Stomach (tissue), 9 donors: ENCODE measurements around the gene UGT8. TPM values are rescaled to one million over a fixed set of nuclear protein-coding genes. Genes with fewer than 3 reads are reported as not detected.
"Not testable (repeated sequence)": the region's sequence is repeated elsewhere in the genome, so short reads cannot be mapped to it uniquely, and the experiment has no call there.

ENCODE experiments used
- DNase-seq, 2 donors: peaks; one replicate each; pipeline versions ENCODE4 v3.0.0 to v3.0.0-alpha.2; 2013 to 2019
- H3K27ac ChIP-seq, 5 donors: fragments of 200-600 bp in 4 of 5; sonication (generic) in 4 of 5; one replicate each; pipeline ENCODE4 v1.5.1; 2013 to 2019; ENCODE audit warnings: mild to moderate bottlenecking in 1 of 5, moderate library complexity in 1 of 5
- H3K27me3 ChIP-seq, 3 donors: fragments of 200-600 bp; sonication (generic); one replicate each; pipeline ENCODE4 v1.5.1; 2017 to 2019; ENCODE audit warnings: mixed run types in 1 of 3
- H3K36me3 ChIP-seq, 4 donors: fragments of 200-600 bp; sonication (generic); 1 replicate in 3 of 4; 2 replicates in 1 of 4; pipeline ENCODE4 v1.5.1; 2016 to 2019
- H3K4me1 ChIP-seq, 4 donors: fragments of 200-600 bp; sonication (generic); one replicate each; pipeline ENCODE4 v1.5.1; 2016 to 2019
- H3K4me3 ChIP-seq, 4 donors: fragments of 200-600 bp; sonication (generic) in 3 of 4; one replicate each; pipeline ENCODE4 v1.5.1; 2016 to 2019; ENCODE audit warnings: mild to moderate bottlenecking in 1 of 4
- H3K9me3 ChIP-seq, 4 donors: fragments of 200-600 bp; sonication (generic); one replicate each; pipeline ENCODE4 v1.5.1; 2016 to 2019
- EP300 ChIP-seq: sonication (generic); formaldehyde crosslinking; IDR thresholded peaks from one replicate; pipeline ENCODE4 v1.6.1; 2017; ENCODE audit warnings: antibody characterized with exemption
- POLR2A ChIP-seq, 4 donors: fragments of 450-650 bp; IDR thresholded peaks; one replicate each; pipeline ENCODE4 v1.6.1; 2016; ENCODE audit warnings: antibody characterized with exemption in 4 of 4, control low read depth in 2 of 4, mild to moderate bottlenecking in 1 of 4, moderate library complexity in 1 of 4
- POLR2AphosphoS5 ChIP-seq, 3 donors: sonication (generic); formaldehyde crosslinking; IDR thresholded peaks; one replicate each; pipeline ENCODE4 v1.6.1; 2016; ENCODE audit warnings: antibody characterized with exemption in 3 of 3
- WGBS, 5 donors: extraction: QIAGEN DNeasy Blood & Tissue Kit in 3 of 5; methylation state at CpG; one replicate each; pipeline versions ENCODE4 v1.1.5 to v1.1.7; 2013 to 2018; 5-methylcytosine and 5-hydroxymethylcytosine counted together
- intact Hi-C: fragments of 100-400 bp; cut with DNase I; formaldehyde crosslinking; loops from one replicate; pipeline ENCODE4 v1.15.1; 2023; ENCODE audit warnings: low total_unique reads
- polyA plus RNA-seq, 3 donors: library from polyadenylated mRNA; stranded (reverse); fragments of 200-250 nt; gene quantifications; one replicate each; pipeline ENCODE4 v1.2.3, GENCODE V29; 2013
- total RNA-seq, 5 donors: library from RNA; depleted of rRNA; stranded (reverse); fragments of >200 nt; gene quantifications; one replicate each; pipeline versions ENCODE4 v1.1.0 to v1.2.3, GENCODE V29; 2014 to 2016
- TF ChIP-seq, protein P1 (sequence below), 7 experiments: fragments of 450-650 bp in 4 of 7; fragments of 200-600 bp in 3 of 7; sonication (generic) in 3 of 7; IDR thresholded peaks; one replicate each; pipeline ENCODE4 v1.5.1; 2016 to 2019; ENCODE audit warnings: antibody characterized with exemption in 7 of 7, control low read depth in 2 of 7, mild to moderate bottlenecking in 1 of 7
- donor health status: healthy with polysubstance abuse.
- donor health status: Bipolar disorder and iron deficiency.
- donor health status: healthy.

UGT8 gene
- total and polyA plus RNA-seq, 8 donors = 1.2 to 42.6 (median 8.0) TPM

DNA sequence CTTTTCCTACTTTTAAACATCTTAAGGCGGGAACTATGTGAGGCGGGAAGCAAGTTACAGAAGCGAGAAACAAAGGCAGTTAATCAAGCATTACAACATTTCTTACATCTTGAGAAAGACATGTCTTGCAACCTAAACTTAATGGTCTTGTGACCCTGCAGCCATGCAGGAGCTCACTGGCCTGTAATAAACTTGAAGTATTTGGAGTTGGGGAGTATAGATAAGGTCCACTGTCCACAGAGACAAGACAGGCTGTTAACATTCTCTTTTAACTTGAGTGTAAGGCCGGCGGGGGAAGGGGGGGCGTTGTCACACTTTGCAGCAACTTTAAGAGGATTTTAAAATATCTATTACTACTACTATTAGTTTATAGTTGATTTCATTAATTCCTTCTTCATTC, 10.3 kb upstream of the UGT8 start:
- no peaks in the 10 kb centered on the region for H3K36me3 ChIP-seq
- 68 to 89% (median 75%) methylated on average over 4 to 6 of the region's 6 CpGs for WGBS, 5 donors
- DNase-seq = no peak
- no peak overlapping the region for H3K4me3 ChIP-seq
- no peak overlapping the region for H3K27ac ChIP-seq
- intact Hi-C loops = no loop called here
- H3K27me3 ChIP-seq = no peaks in the 10 kb centered on the region
- H3K9me3 ChIP-seq = no peaks in the 10 kb centered on the region
- no peak for TF ChIP-seq EP300
- TF ChIP-seq POLR2AphosphoS5 (IDR thresholded peaks at IDR 0.05) = no peak
- no peak for TF ChIP-seq POLR2A (IDR thresholded peaks at IDR 0.05)
- TF ChIP-seq, protein P1, sequence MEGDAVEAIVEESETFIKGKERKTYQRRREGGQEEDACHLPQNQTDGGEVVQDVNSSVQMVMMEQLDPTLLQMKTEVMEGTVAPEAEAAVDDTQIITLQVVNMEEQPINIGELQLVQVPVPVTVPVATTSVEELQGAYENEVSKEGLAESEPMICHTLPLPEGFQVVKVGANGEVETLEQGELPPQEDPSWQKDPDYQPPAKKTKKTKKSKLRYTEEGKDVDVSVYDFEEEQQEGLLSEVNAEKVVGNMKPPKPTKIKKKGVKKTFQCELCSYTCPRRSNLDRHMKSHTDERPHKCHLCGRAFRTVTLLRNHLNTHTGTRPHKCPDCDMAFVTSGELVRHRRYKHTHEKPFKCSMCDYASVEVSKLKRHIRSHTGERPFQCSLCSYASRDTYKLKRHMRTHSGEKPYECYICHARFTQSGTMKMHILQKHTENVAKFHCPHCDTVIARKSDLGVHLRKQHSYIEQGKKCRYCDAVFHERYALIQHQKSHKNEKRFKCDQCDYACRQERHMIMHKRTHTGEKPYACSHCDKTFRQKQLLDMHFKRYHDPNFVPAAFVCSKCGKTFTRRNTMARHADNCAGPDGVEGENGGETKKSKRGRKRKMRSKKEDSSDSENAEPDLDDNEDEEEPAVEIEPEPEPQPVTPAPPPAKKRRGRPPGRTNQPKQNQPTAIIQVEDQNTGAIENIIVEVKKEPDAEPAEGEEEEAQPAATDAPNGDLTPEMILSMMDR (IDR thresholded peaks at IDR 0.05) = no peak
- peaks cover 0 to 3% (median 0%) of the 10 kb centered on the region in 4 donors for H3K4me1 ChIP-seq

DNA sequence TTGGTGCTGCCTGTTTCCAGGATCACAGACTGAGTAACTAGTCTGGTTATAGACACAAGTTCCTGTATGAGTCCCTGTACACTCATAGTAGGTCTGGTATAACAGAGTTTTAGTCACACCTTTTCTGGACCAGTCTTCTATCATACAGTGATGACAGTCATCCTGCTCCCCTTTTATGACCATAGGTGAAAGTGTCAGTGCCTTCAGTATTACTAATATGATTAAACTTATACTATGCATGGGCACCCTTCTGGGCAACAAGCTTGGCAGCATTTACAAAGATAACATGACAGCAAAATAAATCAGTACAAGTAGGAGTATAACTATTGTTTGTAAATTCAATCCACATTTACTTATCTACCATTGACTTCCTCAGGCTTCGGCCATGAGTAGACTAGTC, 8.2 kb upstream of the UGT8 start:
- 92 to 100% (median 97%) methylated on average over 1 of the region's 1 CpG; no CpG with 5 or more reads in 1 of the 5 donors for WGBS, 5 donors
- H3K27ac ChIP-seq, H3K27me3 ChIP-seq, intact Hi-C loops, H3K4me3 ChIP-seq, H3K9me3 ChIP-seq, H3K36me3 ChIP-seq, DNase-seq: not testable (repeated sequence)
- H3K4me1 ChIP-seq = peaks cover 0 to 15% (median 4%) of the 10 kb centered on the region in 4 donors

DNA sequence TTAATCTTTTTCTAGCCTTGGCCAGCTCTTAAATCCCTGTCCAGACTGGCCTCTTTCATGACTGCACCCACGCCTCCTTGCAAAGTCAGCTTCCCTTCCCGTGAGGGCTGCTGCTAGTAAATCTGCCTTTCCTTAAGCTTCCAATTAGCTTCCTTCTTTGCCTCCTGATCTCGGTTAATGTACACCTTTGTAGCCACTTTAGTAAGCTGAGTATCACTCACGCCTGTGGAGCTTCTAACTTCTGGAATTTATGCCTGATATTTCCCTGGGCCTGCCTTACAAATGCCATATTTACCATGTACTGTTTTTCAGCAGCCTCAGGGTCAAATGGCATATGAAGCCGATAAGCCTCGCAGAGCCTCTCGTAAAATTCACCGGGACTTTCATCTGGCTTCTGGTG, 5.1 kb upstream of the UGT8 start:
- intact Hi-C loops = no loop called here
- 33 to 60% (median 52%) methylated on average over 8 of the region's 8 CpGs for WGBS, 5 donors
- Histone ChIP-seq H3K36me3 (no peaks in the 10 kb centered on the region), H3K27me3 (peaks cover 0 to 19% (median 6%) of the 10 kb centered on the region in 3 donors), H3K9me3 (no peaks in the 10 kb centered on the region), H3K4me3 (no peak overlapping the region), H3K27ac (no peak overlapping the region), H3K4me1 (peaks cover 5 to 23% (median 13%) of the 10 kb centered on the region in 4 donors)
- peak in 1 of 2 donors; percentile 41 for DNase-seq
- TF ChIP-seq POLR2AphosphoS5 (IDR thresholded peaks at IDR 0.05) (no peak), EP300 (no peak)
- TF ChIP-seq, protein P1 (IDR thresholded peaks at IDR 0.05) = no peak

DNA sequence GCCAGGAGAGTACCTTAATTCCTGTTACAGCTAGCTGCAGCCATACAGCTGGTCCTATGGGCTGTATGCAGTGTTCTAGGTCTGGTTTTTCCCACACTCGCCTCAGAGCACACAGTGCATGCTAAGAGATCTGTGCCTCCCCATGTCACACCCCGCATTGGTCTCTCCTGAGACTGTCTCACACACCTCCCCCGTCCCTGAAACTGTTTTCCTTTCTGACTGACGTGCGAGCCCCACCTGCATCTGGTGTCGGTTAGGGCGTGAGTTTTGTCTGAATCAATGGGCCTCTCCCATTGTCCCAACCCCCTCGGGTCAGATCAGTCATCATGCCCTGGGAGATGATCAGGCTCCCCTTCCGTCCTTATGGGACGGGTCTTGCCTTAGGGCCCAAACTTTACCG, 3.4 kb upstream of the UGT8 start:
- DNase-seq = no peak
- Histone ChIP-seq H3K27ac (no peak overlapping the region), H3K27me3 (peaks cover 0 to 35% (median 10%) of the 10 kb centered on the region in 3 donors), H3K36me3 (no peaks in the 10 kb centered on the region), H3K4me1 (peaks cover 5 to 32% (median 27%) of the 10 kb centered on the region in 4 donors), H3K9me3 (no peaks in the 10 kb centered on the region), H3K4me3 (no peak overlapping the region)
- intact Hi-C loops = no loop called here
- TF ChIP-seq EP300 (no peak), POLR2AphosphoS5 (IDR thresholded peaks at IDR 0.05) (no peak), POLR2A (IDR thresholded peaks at IDR 0.05) (no peak)
- TF ChIP-seq, protein P1 (IDR thresholded peaks at IDR 0.05) = no peak
- WGBS, 5 donors = 83 to 95% (median 92%) methylated on average over 9 to 11 of the region's 11 CpGs

- WGBS, 5 donors = 91 to 97% (median 93%) methylated on average over 2 of the region's 2 CpGs
- intact Hi-C loops = no loop called here
- no peak overlapping the region for H3K4me3 ChIP-seq
Observed at GRCh38 chr4:114595921-114596320, 2.7 kb upstream of the UGT8 start.

More at GRCh38 chr4:114595921-114596320, 2.7 kb upstream of the UGT8 start:
- no peak for DNase-seq
- H3K27me3 ChIP-seq = peaks cover 0 to 35% (median 10%) of the 10 kb centered on the region in 3 donors
- TF ChIP-seq POLR2A (IDR thresholded peaks at IDR 0.05) = no peak
- TF ChIP-seq, protein P1 (IDR thresholded peaks at IDR 0.05) = no peak
- no peak for TF ChIP-seq EP300
- no peak for TF ChIP-seq POLR2AphosphoS5 (IDR thresholded peaks at IDR 0.05)
- H3K36me3 ChIP-seq = no peaks in the 10 kb centered on the region
- H3K4me1 ChIP-seq = peaks cover 5 to 35% (median 28%) of the 10 kb centered on the region in 4 donors
- H3K27ac ChIP-seq = no peak overlapping the region
- no peaks in the 10 kb centered on the region for H3K9me3 ChIP-seq
